ENCODE measurements around the gene BMP4.

- no peak for TF ChIP-seq CTCF (IDR thresholded peaks at IDR 0.05)
- no peak for TF ChIP-seq POLR2A (IDR thresholded peaks at IDR 0.05)
Measured at GRCh38 chr14:53975444-53975843, 18.8 kb upstream of the BMP4 start.

Measured in esophagus squamous epithelium (tissue), 4 donors.